Activated CD4-positive, CD25-positive, alpha-beta regulatory T cell treated with anti-CD3 and anti-CD28 coated beads, Interleukin-2, amount 50 U/mL, for 72 hours (primary cell): ENCODE measurements around the gene RFTN1.

ENCODE experiments used
- DNase-seq: peaks from one replicate; pipeline ENCODE4 v3.0.0; 2021

Gene RFTN1

GRCh38 chr3:16428612-16429011 lies 84.9 kb downstream of the RFTN1 start:
- DNase-seq: no peak

- DNase-seq: no peak
Observed at GRCh38 chr3:16427103-16427965, 86.2 kb downstream of the RFTN1 start.

- no peak for DNase-seq
Observed at GRCh38 chr3:16426665-16427064, 86.8 kb downstream of the RFTN1 start.

GRCh38 chr3:16426029-16426400 lies 87.5 kb downstream of the RFTN1 start:
- DNase-seq: no peak

- no peak for DNase-seq
Observed at GRCh38 chr3:16425398-16426028, 88.0 kb downstream of the RFTN1 start.

GRCh38 chr3:16423947-16424673 lies 89.4 kb downstream of the RFTN1 start:
- DNase-seq: no peak

- DNase-seq: no peak
Observed at GRCh38 chr3:16423298-16423697, 90.2 kb downstream of the RFTN1 start.

GRCh38 chr3:16419640-16420241 lies 93.8 kb downstream of the RFTN1 start:
- DNase-seq: no peak

- no peak for DNase-seq
Observed at GRCh38 chr3:16417945-16418739, 95.4 kb downstream of the RFTN1 start.

GRCh38 chr3:16415911-16416476 lies 97.5 kb downstream of the RFTN1 start:
- no peak for DNase-seq

GRCh38 chr3:16413321-16413720 lies 100.2 kb downstream of the RFTN1 start:
- no peak for DNase-seq

- DNase-seq: no peak
Observed at GRCh38 chr3:16412192-16412800, 101.2 kb downstream of the RFTN1 start.

- no peak for DNase-seq
Observed at GRCh38 chr3:16411441-16411840, 102.1 kb downstream of the RFTN1 start.

- no peak for DNase-seq
Observed at GRCh38 chr3:16410659-16411058, 102.8 kb downstream of the RFTN1 start.

GRCh38 chr3:16409032-16409431 lies 104.5 kb downstream of the RFTN1 start:
- DNase-seq: no peak

- no peak for DNase-seq
Observed at GRCh38 chr3:16407366-16407765, 106.1 kb downstream of the RFTN1 start.

GRCh38 chr3:16406579-16406978 lies 106.9 kb downstream of the RFTN1 start:
- DNase-seq: no peak

- no peak for DNase-seq
Observed at GRCh38 chr3:16406166-16406565, 107.3 kb downstream of the RFTN1 start.

GRCh38 chr3:16404349-16404895 lies 109.1 kb downstream of the RFTN1 start:
- DNase-seq: no peak

- DNase-seq: no peak
Observed at GRCh38 chr3:16402451-16402850, 111.0 kb downstream of the RFTN1 start.

- no peak for DNase-seq
Observed at GRCh38 chr3:16401273-16401672, 112.2 kb downstream of the RFTN1 start.
